Muscle of leg (tissue), 11 donors: ENCODE data around the gene CALHM3. TPM values are rescaled to one million over a fixed set of nuclear protein-coding genes. Genes with fewer than 3 reads are reported as not detected.
"Not testable (repeated sequence)": the region's sequence is repeated elsewhere in the genome, so short reads cannot be mapped to it uniquely, and the experiment has no call there.

Experiments
- DNase-seq: peaks from one replicate; pipeline ENCODE4 v3.0.0; 2013
- H3K27ac ChIP-seq: one replicate; pipeline ENCODE4 v1.5.1; 2013; ENCODE audit warnings: mild to moderate bottlenecking, low read length, control low read depth
- H3K27me3 ChIP-seq: one replicate; pipeline ENCODE4 v1.6.1; 2013; ENCODE audit warnings: low read length; ENCODE audit not compliant: control insufficient read depth, insufficient read depth
- H3K36me3 ChIP-seq: one replicate; pipeline ENCODE4 v1.6.1; 2013; ENCODE audit warnings: low read length; ENCODE audit not compliant: control insufficient read depth, insufficient read depth
- H3K4me1 ChIP-seq: one replicate; pipeline ENCODE4 v1.6.1; 2013; ENCODE audit warnings: low read length; ENCODE audit not compliant: control insufficient read depth, insufficient read depth
- H3K4me3 ChIP-seq: one replicate; pipeline ENCODE4 v1.5.1; 2013; ENCODE audit warnings: low read length, control low read depth
- H3K9me3 ChIP-seq: replicated peaks from 2 replicates; pipeline ENCODE4 v1.6.1; 2013; ENCODE audit warnings: low read depth, low read length; ENCODE audit not compliant: control insufficient read depth
- WGBS: methylation state at CpG from one replicate; pipeline ENCODE4 v1.1.5; 2013; ENCODE audit warnings: missing lambda C conversion rate; ENCODE audit not compliant: insufficient coverage; 5-methylcytosine and 5-hydroxymethylcytosine counted together
- polyA plus RNA-seq, 8 donors: library from polyadenylated mRNA; unstranded; fragments of 120-200 nt; gene quantifications; one replicate each; pipeline versions ENCODE4 v1.2.1 to v1.2.3, GENCODE V29; 2013; ENCODE audit warnings: inconsistent platforms in 1 of 8, low replicate concordance in 1 of 8; ENCODE audit not compliant: insufficient read length in 8 of 8, insufficient read depth in 1 of 8
- total RNA-seq: library from RNA; stranded (reverse); fragments of 120-200 nt; gene quantifications from one replicate; pipeline ENCODE4 v1.2.4, GENCODE V29; 2013

The CALHM3 gene
- total and polyA plus RNA-seq, 9 donors, result 0.13 TPM; not detected in 8

DNA sequence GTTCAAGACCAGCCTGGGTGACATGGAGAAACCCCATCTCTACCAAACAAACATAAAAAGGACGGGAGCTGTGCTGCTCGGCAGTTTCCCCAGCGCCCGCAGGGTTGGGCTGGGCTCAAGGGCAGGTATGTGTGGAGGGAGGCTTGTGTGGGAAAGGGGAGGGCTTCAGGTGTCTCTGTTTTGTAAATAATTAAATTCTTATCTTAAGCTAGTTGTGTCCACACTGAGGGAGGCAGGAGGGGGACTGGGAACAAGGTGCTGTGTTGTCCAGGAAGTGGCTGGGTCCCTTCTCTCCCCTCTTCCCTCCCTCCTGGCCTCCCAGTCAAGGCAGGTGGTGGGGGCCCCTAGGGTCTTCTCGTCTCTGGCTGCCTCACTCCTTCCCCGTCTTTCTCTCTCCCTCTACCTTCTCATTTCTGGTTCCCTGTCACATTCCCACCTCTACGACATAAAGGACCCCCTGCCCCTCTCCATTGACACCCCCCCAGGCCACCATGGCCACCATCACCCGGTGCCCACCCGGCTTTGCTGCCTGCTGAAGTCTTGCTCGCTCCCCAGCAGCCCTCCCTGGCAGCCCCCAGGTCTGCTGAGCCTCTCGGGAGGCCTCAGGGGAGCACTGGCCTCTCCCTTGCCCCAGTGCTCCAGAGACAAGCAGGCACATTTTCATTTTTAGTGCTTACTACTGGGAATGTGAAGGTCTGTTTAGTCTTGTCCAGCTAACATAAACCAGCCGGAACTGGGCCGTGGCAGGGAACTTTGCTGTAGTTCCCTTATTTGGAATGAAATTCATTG lies 33.7 kb upstream of the CALHM3 start:
- no peak for DNase-seq
- Histone ChIP-seq H3K27me3 (no peaks in the 10 kb centered on the region), H3K36me3 (no peaks in the 10 kb centered on the region), H3K27ac (no peak overlapping the region), H3K4me1 (peaks cover 12% of the 10 kb centered on the region), H3K9me3 (no peaks in the 10 kb centered on the region), H3K4me3 (no peak overlapping the region)
- 68% methylated on average over 9 of the region's 13 CpGs for WGBS

DNA sequence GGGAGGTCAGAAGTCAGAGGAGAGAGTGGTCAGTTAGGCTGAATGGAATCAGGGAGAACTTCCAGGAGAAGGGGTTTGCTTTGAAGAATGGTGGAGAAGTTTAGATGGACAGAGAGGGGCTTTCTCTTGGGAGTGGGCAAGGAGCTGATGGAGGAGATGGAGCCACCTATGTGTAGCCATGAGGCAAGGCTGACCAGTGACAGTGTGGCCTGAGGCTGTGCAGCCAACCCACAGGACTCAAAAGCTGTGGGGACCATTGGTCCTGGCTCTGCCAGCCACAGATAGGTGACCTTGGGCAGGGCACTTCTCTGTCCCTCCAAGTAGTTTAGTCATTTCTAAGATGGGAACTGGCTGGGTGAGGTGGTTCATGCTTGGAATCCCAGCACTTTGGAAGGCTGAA lies 33.1 kb upstream of the CALHM3 start:
- Histone ChIP-seq H3K9me3 (no peaks in the 10 kb centered on the region), H3K4me3 (no peak overlapping the region), H3K4me1 (peaks cover 16% of the 10 kb centered on the region), H3K36me3 (no peaks in the 10 kb centered on the region), H3K27ac (no peak overlapping the region), H3K27me3 (no peaks in the 10 kb centered on the region)
- DNase-seq, result no peak

DNA sequence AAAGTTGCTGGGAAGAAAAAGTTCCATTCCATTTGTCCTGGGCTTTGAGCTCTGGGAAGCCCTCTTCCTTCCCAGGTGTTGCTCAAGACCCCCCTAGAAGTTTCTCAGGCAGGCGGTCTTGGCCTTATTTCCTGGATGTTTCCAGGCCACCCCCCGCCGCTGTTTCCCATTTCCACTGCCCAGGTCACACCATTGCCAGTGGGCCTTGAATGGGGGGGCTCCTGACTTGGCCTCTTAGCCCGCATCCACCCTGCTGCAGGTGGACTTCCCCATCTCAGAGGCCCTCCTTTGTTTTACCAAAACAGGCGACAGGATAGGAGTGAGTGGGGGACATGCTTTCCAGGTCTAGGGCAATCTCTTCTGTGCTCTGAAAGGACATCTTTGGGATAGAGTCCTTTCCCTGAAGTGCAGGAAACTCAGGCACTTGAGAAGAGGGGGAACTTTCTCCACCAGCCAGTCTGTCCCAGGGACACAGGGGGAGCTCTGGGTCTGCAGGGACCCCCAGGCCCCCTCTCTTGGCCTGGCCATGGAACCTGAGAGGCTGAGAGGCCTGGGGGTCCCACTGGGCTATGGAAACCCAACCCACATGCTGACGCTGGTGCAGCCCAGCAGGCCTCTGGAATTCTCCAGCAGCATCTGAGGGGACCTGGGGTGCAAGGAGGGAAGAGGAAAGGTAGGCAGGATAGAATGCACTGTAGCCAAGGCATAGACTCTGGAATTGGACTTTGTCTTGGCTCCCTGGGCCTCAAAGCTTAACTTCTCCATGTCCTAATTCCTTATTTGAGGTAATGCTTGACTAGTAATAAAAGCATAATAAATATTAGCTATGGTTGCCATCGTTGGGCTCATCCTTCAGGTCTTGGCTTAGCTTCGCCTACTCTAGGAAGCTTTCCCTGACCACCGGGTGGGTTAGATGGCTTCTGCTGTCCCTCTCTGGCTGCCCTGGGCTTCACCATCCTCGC lies 32.0 kb upstream of the CALHM3 start:
- Histone ChIP-seq H3K36me3 (no peaks in the 10 kb centered on the region), H3K4me3 (no peak overlapping the region), H3K9me3 (no peaks in the 10 kb centered on the region), H3K27me3 (no peaks in the 10 kb centered on the region), H3K4me1 (peaks cover 16% of the 10 kb centered on the region), H3K27ac (no peak overlapping the region)
- WGBS, result 79% methylated on average over 5 of the region's 10 CpGs
- no peak for DNase-seq

DNA sequence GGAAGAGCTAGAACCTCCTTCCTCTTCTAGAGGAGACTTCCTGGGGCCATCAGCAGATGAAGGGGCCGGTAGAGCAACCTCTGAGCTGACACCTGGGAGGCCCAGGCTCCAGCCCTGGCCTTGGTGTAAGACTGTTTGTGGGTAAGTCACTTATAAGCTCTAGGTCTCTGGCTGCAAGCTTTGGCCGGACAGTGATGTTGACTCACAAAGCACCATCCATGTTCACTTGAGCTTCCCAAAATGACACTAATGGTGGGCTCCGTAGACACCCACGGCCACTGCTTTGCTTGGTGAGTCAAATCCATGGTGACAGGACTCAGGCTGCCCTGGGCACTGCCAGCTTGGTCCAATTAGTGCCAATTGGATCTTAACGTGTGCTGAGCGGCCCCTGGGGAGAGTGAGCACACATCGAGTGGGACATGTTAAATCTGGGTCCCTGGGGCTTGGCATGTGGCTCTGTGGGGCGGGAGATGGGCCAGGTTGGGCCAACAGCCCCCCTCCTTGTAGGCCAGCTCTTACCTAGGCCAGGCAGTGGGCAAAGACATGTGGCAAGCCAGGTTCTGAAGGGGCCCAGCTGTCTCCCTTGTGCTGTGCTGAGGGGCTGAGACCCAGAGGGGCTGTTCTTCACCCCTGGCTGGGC lies 31.1 kb upstream of the CALHM3 start:
- no peaks in the 10 kb centered on the region for H3K9me3 ChIP-seq
- peaks cover 16% of the 10 kb centered on the region for H3K4me1 ChIP-seq
- no peak overlapping the region for H3K4me3 ChIP-seq
- 93% methylated on average over 7 of the region's 8 CpGs for WGBS
- H3K27me3 ChIP-seq, result no peaks in the 10 kb centered on the region
- no peak for DNase-seq
- H3K36me3 ChIP-seq, result no peaks in the 10 kb centered on the region
- no peak overlapping the region for H3K27ac ChIP-seq

DNA sequence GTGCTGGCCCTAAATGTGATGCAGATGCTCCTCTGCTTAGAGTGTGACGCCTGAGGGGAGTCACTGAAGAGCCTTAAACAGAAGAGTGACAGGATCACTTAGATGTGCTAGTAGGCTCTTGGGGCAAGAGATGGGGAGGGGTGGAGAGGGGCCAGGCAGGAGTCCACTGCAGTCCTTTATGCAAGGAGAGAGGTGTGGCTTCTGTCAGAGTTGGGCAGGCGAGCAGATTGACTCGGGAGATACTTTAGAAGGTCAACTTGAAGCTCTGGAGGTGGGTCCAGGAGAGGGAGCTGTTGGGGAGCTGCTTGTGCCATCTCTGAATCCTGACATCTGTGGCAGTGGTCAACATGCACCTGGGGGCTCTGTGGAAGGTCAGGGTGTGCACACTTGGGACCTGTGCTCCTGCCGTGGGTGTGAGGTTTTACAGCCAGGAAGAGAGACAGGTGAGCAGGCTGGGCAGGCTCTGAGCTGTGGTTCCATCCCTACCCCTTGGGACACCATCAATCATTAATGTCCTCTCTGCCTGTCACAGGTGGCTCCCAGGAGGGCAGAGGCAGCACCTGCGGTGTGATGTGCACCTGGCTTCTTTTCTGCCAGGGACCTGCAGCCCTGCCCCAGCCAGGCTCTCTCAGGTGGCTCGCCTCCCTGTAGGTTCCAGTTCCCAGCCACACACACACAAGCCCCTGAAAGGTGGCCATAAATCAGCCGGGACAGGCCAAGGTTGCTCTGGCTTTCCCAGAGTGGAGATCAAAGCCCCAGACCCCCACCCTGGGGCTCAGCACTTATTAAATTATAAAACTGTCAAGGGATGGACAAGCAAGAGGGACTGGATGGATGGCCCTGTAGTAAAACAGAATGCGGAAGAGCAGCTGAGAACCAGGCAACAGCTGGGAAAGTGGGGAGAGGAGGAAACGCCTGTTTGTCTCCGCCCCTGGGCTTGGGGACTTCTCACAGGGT lies 28.5 kb upstream of the CALHM3 start:
- DNase-seq, result no peak
- WGBS, result 30% methylated on average over 7 of the region's 10 CpGs

DNA sequence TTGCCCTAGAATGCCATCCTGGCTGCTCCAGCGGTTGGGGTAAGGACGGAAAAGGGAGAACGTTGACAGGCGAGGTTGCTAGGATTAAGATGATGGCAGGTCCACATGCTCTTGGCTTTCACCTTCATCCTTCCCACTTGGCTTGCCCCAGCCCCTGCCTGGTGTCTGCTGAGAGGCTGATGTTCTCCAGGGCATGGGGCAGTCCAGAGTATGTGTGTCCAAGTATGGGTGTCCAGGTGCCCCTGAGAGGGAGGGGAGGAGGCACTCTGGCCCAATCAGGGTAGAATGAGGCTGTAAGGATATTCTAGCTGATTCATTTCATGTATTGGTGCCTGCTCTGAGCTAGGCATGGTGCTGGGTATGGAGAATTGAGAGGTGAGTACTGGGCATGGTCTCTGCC lies 27.0 kb upstream of the CALHM3 start:
- no peak for DNase-seq
- Histone ChIP-seq H3K9me3 (no peaks in the 10 kb centered on the region), H3K4me3 (no peak overlapping the region), H3K27ac (no peak overlapping the region), H3K36me3 (no peaks in the 10 kb centered on the region), H3K4me1 (peaks cover 9% of the 10 kb centered on the region), H3K27me3 (no peaks in the 10 kb centered on the region)
- WGBS, result 81% methylated on average over 3 of the region's 4 CpGs

More for the DNA sequence above, 28.5 kb upstream of the CALHM3 start:
- Histone ChIP-seq H3K4me3 (no peak overlapping the region), H3K27me3 (no peaks in the 10 kb centered on the region), H3K36me3 (no peaks in the 10 kb centered on the region), H3K27ac (no peak overlapping the region), H3K9me3 (no peaks in the 10 kb centered on the region), H3K4me1 (peaks cover 9% of the 10 kb centered on the region)

DNA sequence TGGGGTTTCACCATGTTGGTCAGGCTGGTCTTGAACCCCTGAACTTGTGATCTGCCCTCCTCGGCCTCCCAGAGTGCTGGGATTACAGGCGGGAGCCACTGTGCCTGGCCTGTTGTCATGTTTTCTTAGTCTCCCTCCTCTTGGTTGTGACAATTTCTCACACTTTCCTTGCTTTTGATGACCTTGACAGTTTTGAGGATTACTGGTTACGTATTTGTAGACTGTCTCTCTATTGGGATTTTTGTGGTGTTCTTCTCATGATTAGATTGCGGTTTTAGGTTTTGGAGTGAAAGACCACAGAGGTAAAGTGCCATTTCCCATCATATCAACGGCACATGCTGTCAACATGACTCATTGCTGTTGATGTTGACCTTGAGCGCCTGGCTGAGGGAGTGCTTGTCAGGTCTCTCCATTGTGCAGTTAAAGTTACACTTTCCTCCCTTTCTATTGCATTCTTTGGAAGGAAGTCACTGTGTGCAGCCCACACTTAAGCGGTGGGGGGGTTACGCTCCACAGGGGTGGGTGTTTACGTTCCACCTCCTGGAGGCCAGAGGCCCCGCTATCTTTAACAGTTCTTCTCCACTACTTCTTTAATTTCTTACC lies 25.2 kb upstream of the CALHM3 start:
- 40% methylated on average over 1 of the region's 10 CpGs for WGBS
- Histone ChIP-seq H3K27me3 (peaks cover 2% of the 10 kb centered on the region), H3K4me3 (no peak overlapping the region), H3K4me1 (peaks cover 9% of the 10 kb centered on the region), H3K36me3 (no peaks in the 10 kb centered on the region), H3K27ac (no peak overlapping the region), H3K9me3 (no peaks in the 10 kb centered on the region)
- DNase-seq, result no peak

DNA sequence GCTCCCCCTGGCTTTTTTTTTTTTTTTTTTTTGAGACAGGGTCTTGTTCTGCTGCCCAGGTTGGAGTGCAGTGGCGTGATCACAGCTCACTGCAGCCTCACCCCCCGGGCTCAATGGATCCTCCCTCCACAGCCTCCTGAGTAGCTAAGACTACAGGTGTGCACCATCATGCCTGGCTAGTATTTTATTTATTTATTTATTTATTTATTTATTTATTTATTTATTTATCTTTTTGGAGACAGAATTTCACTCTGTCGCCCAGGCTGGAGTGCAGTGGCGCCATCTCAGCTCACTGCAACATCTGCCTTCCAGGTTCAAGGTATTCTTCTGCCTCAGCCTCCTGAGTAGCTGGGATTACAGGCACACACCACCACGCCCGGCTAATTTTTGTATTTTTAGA lies 24.7 kb upstream of the CALHM3 start:
- peaks cover 10% of the 10 kb centered on the region for H3K4me1 ChIP-seq
- 100% methylated on average over 1 of the region's 6 CpGs for WGBS
- H3K27me3 ChIP-seq, H3K27ac ChIP-seq, DNase-seq, H3K4me3 ChIP-seq, H3K9me3 ChIP-seq, H3K36me3 ChIP-seq: not testable (repeated sequence)
